ENCODE measurements around the gene SPEM3.

GRCh38 chr17:7427549-7427948, 1.1 kb upstream of the SPEM3 start:
- no peak for TF ChIP-seq EZH2 (IDR thresholded peaks at IDR 0.05; ENCODE audit: borderline replicate concordance)
- TF ChIP-seq CTCF (IDR thresholded peaks at IDR 0.05; ENCODE audit: poor library complexity), result no peak
